Glutamatergic neuron (in vitro differentiated cells): ENCODE results near the gene DDX56. TPM values are rescaled to one million over a fixed set of nuclear protein-coding genes. Genes with fewer than 3 reads are reported as not detected.

ENCODE experiments used
- DNase-seq: peaks from one replicate; pipeline ENCODE4 v3.0.0; 2022
- H3K27ac Mint-ChIP-seq: one replicate; pipeline ENCODE4 v1.8.0; 2020; ENCODE audit warnings: mild to moderate bottlenecking, mixed read lengths, inconsistent platforms; ENCODE audit not compliant: unreplicated experiment
- H3K27me3 Mint-ChIP-seq: one replicate; pipeline ENCODE4 v1.8.0; 2020; ENCODE audit warnings: mild to moderate bottlenecking, moderate library complexity, mixed read lengths, inconsistent platforms; ENCODE audit not compliant: unreplicated experiment
- H3K36me3 Mint-ChIP-seq: one replicate; pipeline ENCODE4 v1.8.0; 2020; ENCODE audit warnings: mild to moderate bottlenecking, mixed read lengths, inconsistent platforms; ENCODE audit not compliant: unreplicated experiment
- H3K4me1 Mint-ChIP-seq: one replicate; pipeline ENCODE4 v1.8.0; 2020; ENCODE audit warnings: mild to moderate bottlenecking, low read depth, mixed read lengths, inconsistent platforms; ENCODE audit not compliant: unreplicated experiment
- H3K4me3 Mint-ChIP-seq: one replicate; pipeline ENCODE4 v1.8.0; 2020; ENCODE audit warnings: mild to moderate bottlenecking, mixed read lengths, inconsistent platforms; ENCODE audit not compliant: unreplicated experiment
- H3K9me3 Mint-ChIP-seq: one replicate; pipeline ENCODE4 v1.8.0; 2020; ENCODE audit warnings: mild to moderate bottlenecking, moderate library complexity, mixed read lengths, inconsistent platforms; ENCODE audit not compliant: unreplicated experiment
- total RNA-seq: library from RNA; stranded (reverse); fragmentation: NEBNext Ultra II Directional; extraction: Animal tissue kit (Norgen Biotek cat#: 25700); gene quantifications from one replicate; pipeline ENCODE4 v1.2.1, GENCODE V29; 2021; ENCODE audit not compliant: unreplicated experiment
- TF ChIP-seq, protein P1 (sequence below): fragments of 200-600 bp; sonication (generic); IDR thresholded peaks from one replicate; pipeline ENCODE4 v1.5.0; 2021; ENCODE audit not compliant: partially characterized antibody, unreplicated experiment

DDX56 gene
- total RNA-seq, 1 donor from 2014 or later: 84.3 TPM

- TF ChIP-seq, protein P1, sequence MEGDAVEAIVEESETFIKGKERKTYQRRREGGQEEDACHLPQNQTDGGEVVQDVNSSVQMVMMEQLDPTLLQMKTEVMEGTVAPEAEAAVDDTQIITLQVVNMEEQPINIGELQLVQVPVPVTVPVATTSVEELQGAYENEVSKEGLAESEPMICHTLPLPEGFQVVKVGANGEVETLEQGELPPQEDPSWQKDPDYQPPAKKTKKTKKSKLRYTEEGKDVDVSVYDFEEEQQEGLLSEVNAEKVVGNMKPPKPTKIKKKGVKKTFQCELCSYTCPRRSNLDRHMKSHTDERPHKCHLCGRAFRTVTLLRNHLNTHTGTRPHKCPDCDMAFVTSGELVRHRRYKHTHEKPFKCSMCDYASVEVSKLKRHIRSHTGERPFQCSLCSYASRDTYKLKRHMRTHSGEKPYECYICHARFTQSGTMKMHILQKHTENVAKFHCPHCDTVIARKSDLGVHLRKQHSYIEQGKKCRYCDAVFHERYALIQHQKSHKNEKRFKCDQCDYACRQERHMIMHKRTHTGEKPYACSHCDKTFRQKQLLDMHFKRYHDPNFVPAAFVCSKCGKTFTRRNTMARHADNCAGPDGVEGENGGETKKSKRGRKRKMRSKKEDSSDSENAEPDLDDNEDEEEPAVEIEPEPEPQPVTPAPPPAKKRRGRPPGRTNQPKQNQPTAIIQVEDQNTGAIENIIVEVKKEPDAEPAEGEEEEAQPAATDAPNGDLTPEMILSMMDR: no peak
- Mint-ChIP-seq H3K4me3 (no peak overlapping the region), H3K4me1 (peaks cover 3% of the 10 kb centered on the region), H3K27me3 (no peaks in the 10 kb centered on the region), H3K9me3 (no peaks in the 10 kb centered on the region), H3K36me3 (no peaks in the 10 kb centered on the region), H3K27ac (no peak overlapping the region)
- DNase-seq: no peak
These were observed 24.3 kb downstream of the DDX56 start for GRCh38 chr7:44549457-44549856.

- Mint-ChIP-seq H3K9me3 (no peaks in the 10 kb centered on the region), H3K27me3 (no peaks in the 10 kb centered on the region), H3K36me3 (no peaks in the 10 kb centered on the region), H3K4me3 (no peak overlapping the region), H3K27ac (no peak overlapping the region), H3K4me1 (peaks cover 3% of the 10 kb centered on the region)
- DNase-seq: no peak
- TF ChIP-seq, protein P1: no peak
These were observed 24.8 kb downstream of the DDX56 start for GRCh38 chr7:44548893-44549292.

- Mint-ChIP-seq H3K9me3 (peaks cover 4% of the 10 kb centered on the region), H3K4me1 (peaks cover 4% of the 10 kb centered on the region), H3K36me3 (no peaks in the 10 kb centered on the region), H3K27ac (no peak overlapping the region), H3K27me3 (peaks cover 3% of the 10 kb centered on the region), H3K4me3 (no peak overlapping the region)
- TF ChIP-seq, protein P1: no peak
- no peak for DNase-seq
These were observed 26.0 kb downstream of the DDX56 start for GRCh38 chr7:44547536-44548231.

DNA sequence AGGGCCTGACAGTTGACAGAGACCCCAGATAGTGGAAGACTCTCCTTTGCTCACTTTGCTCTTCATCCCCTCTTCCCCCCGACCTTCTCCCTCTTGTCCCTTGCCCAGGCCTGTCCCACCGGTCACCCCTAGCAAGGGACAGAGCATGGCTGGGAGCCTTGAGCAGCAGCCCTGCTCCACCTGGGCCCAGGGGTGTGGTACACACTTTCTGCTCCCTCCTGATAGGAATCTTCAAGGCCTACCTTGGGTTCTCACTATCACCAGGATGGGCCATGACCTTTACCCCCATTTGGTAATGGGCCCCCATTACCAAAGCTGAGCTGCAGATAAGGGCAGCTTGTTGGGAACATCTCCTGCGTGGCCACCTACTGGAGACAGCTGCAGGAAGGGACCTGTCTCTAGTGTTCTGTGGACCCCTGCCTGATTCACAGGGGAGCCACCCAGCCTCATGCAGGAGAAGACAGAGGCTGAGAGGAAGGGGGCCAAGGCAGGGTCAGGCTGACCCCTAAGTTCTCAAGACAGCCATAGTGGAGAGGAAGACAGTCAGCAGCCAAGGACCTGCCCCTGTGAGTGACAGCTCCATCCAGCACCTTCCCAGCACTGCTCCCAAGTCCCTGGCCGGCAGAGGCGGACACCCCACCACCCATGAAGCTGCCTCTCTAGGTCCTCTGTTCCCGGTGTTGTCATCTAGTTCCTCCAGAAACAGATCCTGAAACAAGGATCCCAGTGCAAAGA is 31.7 kb downstream of the DDX56 start:
- H3K36me3 Mint-ChIP-seq: no peaks in the 10 kb centered on the region
- DNase-seq: no peak
- peaks cover 15% of the 10 kb centered on the region for H3K27me3 Mint-ChIP-seq
- H3K9me3 Mint-ChIP-seq: peaks cover 6% of the 10 kb centered on the region
- TF ChIP-seq, protein P1: no peak
- H3K4me3 Mint-ChIP-seq: no peak overlapping the region
- peaks cover 4% of the 10 kb centered on the region for H3K4me1 Mint-ChIP-seq
- no peak overlapping the region for H3K27ac Mint-ChIP-seq
